Right renal cortex interstitium (tissue), 3 donors: Measurements from ENCODE around the gene RAE1. TPM values are rescaled to one million over a fixed set of nuclear protein-coding genes. Genes with fewer than 3 reads are reported as not detected.

Source experiments
- DNase-seq, 3 donors: peaks; one replicate each; pipeline ENCODE4 v3.0.0-alpha.2; 2013; ENCODE audit warnings: low read depth in 3 of 3, low spot score in 2 of 3
- polyA plus RNA-seq, 3 donors: library from polyadenylated mRNA; unstranded; fragments of 120-200 nt; gene quantifications; one replicate each; pipeline ENCODE4 v1.2.1, GENCODE V29; 2013; ENCODE audit not compliant: insufficient read length in 3 of 3

Gene RAE1
- polyA plus RNA-seq, 3 donors = 61.2 to 67.6 (median 64.5) TPM

- DNase-seq = no peak
These were observed 48.0 kb downstream of the RAE1 start for GRCh38 chr20:57398901-57399535.

DNA sequence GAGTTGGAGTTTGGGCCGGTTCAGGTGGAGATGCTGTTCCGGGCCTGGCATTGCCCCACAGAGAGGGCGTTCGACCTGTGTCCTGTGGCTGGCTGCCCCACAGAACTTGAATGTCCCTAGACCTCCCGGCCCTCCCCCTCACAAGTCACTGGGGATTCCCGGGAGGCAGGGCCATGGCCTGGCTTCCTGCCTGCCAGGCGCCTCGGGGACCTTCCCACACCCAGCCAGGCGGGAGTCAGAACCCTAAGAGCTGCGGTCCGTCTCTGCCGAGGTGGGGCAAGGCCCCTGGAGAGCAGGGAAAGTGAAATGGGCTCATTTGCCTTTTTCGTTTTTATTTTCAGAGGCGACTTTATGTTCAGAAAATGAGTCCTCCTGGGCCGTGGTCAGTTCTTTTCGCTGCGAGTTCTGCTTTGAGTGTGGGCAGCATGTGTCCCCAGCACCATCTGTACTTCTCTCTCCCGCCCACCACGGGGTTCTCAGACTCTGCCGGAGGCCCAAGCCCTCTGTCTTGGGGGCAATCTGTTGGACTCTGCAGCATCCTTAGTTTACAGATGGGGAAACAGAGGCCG lies 48.6 kb downstream of the RAE1 start:
- no peak for DNase-seq

DNA sequence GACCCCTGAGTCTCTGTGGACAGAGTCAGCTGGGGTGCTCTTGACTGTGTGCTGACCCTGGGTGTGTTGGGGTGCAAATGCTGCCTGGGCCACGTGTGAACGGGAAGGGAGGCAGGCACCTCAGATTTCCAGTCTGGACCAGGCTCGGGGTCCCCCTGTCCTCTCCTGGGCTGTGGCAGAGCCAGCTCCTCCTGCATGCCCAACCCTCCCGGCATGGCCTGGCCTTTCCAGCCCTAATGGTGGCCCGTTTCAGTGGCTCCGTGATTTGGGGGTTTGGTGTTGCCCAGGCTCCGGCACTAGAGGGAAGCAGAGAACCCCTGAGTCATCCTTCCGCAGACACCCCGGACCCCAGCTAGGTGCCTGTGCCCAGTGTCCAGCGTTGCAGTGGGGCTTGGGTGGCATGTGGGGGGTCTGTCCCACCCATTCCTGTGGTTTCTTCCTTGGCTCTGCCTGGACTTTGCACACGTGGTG lies 49.2 kb downstream of the RAE1 start:
- no peak for DNase-seq

- no peak for DNase-seq
These were observed 49.9 kb downstream of the RAE1 start for GRCh38 chr20:57400821-57401564.

DNA sequence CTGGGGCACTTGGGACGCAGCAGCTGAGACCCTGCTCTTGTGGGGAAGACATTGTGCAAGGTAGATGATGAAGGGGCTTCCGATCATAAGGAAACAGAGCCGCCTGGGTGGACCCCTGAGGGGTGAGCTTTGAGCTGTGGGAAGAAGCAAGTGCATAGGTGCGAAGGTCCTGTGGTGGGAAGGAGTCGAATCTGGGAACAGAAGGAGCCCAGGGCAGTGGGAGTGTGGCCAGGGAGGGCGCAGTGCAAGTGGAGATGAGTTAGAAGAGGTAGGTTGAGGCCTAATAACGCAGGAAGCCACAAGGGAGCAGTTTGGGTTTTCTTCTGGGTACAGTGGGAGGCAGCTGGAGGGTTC lies 50.5 kb downstream of the RAE1 start:
- DNase-seq = no peak

- DNase-seq = no peak
These were observed 51.4 kb downstream of the RAE1 start for GRCh38 chr20:57402206-57403125.

DNA sequence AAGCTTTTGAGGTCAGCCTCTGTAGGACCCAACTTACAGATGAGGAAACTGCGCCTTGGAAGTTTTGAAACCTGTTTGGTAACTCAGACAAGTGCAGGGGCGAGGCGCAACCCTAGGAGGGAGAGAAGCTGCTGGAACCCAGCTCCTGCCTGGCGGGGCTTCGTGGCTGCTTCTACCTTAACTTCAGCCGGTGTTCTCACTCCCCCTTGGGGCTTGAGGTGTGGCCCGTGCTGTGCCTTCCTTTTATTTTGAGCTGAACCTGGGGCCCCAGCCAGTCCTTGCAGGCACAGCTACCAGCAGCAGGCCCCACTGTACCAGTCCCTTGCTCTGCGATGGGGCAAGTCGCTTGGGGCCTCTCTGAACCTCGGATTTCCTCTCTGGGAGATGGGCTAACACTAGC lies 52.2 kb downstream of the RAE1 start:
- DNase-seq = no peak

DNA sequence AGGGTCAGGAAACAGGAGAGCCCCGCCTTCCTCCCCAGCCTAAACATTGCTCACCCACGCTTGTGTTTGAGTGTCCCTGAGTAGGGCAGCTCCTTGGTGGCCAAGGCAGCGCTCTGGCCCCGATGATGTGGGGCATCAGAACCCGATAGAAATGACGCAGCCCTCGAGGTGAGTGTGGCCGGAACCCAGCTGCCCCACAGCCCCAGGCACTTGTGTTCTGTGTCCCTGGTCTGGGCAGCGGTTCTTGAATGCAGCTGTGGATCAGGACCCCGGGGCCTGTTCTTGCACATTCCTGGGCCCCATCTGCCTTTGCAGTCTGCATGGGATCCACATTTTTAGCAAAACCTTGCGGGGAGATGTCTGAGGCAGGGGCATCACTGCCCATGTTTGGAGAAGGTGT lies 53.0 kb downstream of the RAE1 start:
- no peak for DNase-seq

DNA sequence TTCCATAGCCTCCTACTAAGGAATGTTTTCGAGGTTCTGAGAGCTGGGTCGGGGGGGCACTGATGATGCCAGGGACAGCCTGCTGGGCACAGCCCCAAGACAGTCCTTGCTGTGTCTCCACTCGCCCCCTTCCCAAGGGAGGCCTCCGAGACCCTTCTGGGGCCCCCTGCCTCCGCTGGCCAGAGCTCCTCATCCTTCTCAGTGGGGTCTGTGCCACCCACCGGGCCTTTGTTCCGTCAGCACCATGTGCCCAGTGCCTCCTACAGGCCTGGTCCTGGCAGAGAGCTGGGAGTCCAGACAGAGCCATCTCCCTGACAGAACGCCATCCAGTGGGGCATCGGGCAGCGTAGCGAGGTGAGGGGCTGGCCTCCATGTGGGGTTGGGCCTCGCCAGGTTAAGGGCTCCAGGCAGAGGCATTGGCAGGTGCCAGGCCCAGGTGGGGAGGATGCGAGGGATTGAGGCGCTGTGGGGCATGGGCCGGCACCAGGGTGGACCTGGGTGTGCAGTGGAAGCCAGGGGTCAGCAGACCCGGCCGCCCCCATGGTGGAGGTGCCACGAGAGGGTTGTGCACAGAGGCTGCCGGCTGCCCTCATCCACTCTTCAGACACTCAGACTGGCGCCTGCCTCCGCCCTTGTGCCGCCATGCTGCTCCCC lies 53.5 kb downstream of the RAE1 start:
- no peak for DNase-seq

DNA sequence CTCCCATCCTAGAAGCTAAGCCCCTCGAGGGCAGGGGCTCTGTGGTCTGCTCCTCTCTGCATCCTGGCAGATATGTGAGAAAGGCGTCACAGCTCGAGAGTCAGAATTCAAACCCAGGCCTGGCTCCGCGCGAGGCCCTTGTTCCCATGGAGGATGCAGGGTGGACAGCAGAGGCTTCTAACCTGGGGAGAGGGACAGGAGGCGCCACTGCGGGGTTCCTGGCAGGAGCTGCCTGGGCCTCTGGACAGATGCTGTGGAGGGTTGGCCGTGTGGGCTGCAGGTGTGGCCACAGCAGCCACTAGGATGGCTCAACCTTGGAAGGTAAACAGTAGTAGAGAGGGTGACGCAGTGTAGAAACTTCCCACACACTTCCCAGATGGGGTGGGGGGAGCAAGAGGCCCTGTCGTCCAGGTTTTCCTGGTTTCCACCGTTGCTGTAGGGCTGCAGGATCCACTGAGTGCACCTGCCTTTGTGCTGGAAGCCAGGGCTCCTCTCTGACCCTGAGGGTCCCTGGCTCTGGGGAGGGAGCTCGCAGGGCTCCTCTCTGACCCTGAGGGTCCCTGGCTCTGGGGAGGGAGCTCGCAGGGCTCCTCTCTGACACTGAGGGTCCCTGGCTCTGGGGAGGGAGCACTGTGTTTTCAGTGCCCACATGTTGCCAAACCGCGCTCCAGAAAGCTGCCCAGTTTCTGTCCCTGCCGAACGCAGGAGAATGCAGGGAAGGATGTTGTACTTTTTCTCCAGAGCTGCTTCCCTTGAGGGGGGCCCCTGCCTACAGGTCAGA lies 54.4 kb downstream of the RAE1 start:
- DNase-seq = no peak

GRCh38 chr20:57407541-57407956 lies 56.5 kb downstream of the RAE1 start:
- no peak for DNase-seq

- no peak for DNase-seq
These were observed 57.1 kb downstream of the RAE1 start for GRCh38 chr20:57408131-57408530.

DNA sequence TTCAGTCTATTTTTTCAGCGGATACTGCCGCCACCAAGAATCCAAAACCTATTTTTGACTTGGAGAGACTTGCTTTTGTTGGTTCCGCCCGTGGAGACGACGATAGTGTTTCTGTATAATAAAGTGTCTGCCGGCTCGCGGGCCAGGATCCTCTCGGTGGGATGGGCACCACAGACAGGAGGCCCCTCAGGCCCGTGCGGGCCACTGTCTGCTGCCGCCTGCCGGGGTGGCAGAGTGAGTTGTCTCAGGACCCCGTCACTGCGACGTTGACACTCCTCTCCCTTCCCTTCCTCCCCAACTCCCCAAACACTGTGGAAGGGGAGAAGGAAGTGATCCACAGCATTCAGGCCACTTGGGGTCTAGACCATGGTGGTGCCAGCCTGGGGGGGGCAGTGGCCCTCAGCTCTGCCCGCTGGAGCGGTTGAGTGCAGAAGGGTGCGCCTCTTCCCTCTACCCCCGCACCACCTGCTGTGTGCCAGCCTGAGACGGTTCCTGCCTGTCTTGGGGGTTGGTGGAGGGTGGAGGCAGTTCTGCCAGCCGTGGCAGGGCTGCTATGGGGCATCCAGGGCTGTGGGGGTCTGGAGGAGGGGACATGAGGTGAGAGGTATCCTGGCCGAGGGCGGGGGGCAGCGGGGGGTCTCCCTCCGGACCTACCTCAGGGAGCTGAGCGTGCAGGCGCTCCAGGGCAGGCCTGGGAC lies 57.6 kb downstream of the RAE1 start:
- DNase-seq = no peak

- no peak for DNase-seq
These were observed 58.2 kb downstream of the RAE1 start for GRCh38 chr20:57409316-57409671.

GRCh38 chr20:57409672-57410397 lies 58.8 kb downstream of the RAE1 start:
- no peak for DNase-seq

DNA sequence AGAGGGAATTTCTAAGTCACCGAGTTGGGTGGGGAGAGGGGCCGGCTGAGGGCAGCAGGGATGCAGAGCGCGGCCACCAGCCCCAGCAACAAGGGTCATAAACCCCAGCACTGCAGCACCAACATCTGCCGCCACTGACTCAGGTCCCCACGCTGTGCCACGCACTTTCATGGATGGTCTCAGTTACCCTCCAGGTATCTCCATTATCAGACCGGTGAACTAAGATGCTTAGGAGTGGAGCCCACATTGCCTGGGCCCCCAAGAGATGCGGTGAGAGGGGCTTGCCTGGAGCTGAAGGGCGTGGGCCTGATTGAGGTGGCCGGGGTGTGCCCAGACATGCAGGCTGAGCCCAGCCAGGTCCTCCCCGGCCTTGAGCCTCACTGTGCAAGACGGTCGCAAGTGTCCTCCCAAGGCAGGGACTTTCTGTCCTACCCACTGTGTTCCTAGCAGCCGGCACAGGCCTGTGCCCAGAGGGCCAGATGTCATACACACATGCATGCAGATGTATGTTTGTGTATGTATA lies 59.4 kb downstream of the RAE1 start:
- no peak for DNase-seq

GRCh38 chr20:57410924-57411323 lies 59.9 kb downstream of the RAE1 start:
- no peak for DNase-seq
